ENCODE data around the gene PHLPP2.

Gene PHLPP2

GRCh38 chr16:71748226-71748625 is 23.7 kb upstream of the PHLPP2 start:
- no peak overlapping the region for H2AFZ ChIP-seq (ENCODE audit: low read length)
- H3K4me3 ChIP-seq (ENCODE audit: low read length, poor library complexity, severe bottlenecking), result no peak overlapping the region
- no peak for TF ChIP-seq EZH2phosphoT487 (IDR thresholded peaks at IDR 0.05; ENCODE audit: borderline replicate concordance)
- TF ChIP-seq, protein P1, sequence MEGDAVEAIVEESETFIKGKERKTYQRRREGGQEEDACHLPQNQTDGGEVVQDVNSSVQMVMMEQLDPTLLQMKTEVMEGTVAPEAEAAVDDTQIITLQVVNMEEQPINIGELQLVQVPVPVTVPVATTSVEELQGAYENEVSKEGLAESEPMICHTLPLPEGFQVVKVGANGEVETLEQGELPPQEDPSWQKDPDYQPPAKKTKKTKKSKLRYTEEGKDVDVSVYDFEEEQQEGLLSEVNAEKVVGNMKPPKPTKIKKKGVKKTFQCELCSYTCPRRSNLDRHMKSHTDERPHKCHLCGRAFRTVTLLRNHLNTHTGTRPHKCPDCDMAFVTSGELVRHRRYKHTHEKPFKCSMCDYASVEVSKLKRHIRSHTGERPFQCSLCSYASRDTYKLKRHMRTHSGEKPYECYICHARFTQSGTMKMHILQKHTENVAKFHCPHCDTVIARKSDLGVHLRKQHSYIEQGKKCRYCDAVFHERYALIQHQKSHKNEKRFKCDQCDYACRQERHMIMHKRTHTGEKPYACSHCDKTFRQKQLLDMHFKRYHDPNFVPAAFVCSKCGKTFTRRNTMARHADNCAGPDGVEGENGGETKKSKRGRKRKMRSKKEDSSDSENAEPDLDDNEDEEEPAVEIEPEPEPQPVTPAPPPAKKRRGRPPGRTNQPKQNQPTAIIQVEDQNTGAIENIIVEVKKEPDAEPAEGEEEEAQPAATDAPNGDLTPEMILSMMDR (conservative IDR thresholded peaks at IDR 0.05; ENCODE audit: low read length), result no peak
- no peaks in the 10 kb centered on the region for H3K9me2 ChIP-seq (replicated peaks; ENCODE audit: low read depth, low read length)
- no peaks in the 10 kb centered on the region for H3K79me2 ChIP-seq (ENCODE audit: insufficient read depth, low read length)
- H3K4me2 ChIP-seq (ENCODE audit: low read depth, low read length, poor library complexity, severe bottlenecking), result no peak overlapping the region
- no peaks in the 10 kb centered on the region for H3K9me3 ChIP-seq (ENCODE audit: insufficient read depth, low read depth, low read length)
- no peaks in the 10 kb centered on the region for H4K20me1 ChIP-seq (ENCODE audit: insufficient read depth, low read length, poor library complexity, severe bottlenecking)
- H3K36me3 ChIP-seq (ENCODE audit: insufficient read depth, low read length), result peaks cover 63% of the 10 kb centered on the region
- H3F3A ChIP-seq (ENCODE audit: low read depth), result peaks cover 4% of the 10 kb centered on the region; the same call in 1 of the 2 replicates
- H3K4me1 ChIP-seq (ENCODE audit: insufficient read depth, low read length, poor library complexity, severe bottlenecking), result no peaks in the 10 kb centered on the region
- H3K9ac ChIP-seq (ENCODE audit: low read depth, low read length, poor library complexity, severe bottlenecking), result no peak overlapping the region
- no peaks in the 10 kb centered on the region for H3K27me3 ChIP-seq (ENCODE audit: insufficient read depth, low read length, poor library complexity, severe bottlenecking)

DNA sequence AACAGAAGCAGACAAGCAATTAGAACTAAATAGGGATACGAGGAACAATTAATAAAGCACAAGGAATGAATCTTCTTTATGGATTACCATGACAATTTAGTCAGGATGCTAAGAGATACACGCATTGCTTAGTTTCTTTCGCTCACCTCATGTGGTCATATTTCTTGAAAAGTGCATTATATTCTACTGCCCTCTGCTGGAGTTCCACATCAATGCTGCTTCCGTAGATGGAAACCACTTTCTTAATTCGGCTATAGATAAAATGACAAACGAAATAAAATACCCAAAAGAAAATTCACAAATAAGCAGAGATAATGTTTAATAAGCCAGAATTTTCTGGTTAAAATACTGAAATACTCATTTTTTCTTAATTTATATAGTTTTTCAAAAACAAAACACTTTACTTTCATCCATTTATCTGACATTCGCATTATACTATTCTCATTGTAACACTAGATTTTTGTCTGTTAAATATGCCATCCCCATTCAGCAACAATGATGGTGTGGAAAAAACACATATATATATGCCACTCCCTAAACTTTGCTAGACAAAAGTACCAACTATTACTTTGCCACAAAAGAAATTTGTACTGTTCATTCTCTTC is 22.0 kb upstream of the PHLPP2 start:
- Histone ChIP-seq H3K4me1 (ENCODE audit: insufficient read depth, low read length, poor library complexity, severe bottlenecking) (no peaks in the 10 kb centered on the region), H3K27me3 (ENCODE audit: insufficient read depth, low read length, poor library complexity, severe bottlenecking) (no peaks in the 10 kb centered on the region), H3K79me2 (ENCODE audit: insufficient read depth, low read length) (no peaks in the 10 kb centered on the region), H4K20me1 (ENCODE audit: insufficient read depth, low read length, poor library complexity, severe bottlenecking) (no peaks in the 10 kb centered on the region), H3K9me2 (replicated peaks; ENCODE audit: low read depth, low read length) (no peaks in the 10 kb centered on the region), H3K4me2 (ENCODE audit: low read depth, low read length, poor library complexity, severe bottlenecking) (no peak overlapping the region), H2AFZ (ENCODE audit: low read length) (no peak overlapping the region), H3K9ac (ENCODE audit: low read depth, low read length, poor library complexity, severe bottlenecking) (no peak overlapping the region), H3F3A (ENCODE audit: low read depth) (peaks cover 4% of the 10 kb centered on the region; the same call in 1 of the 2 replicates), H3K9me3 (ENCODE audit: insufficient read depth, low read depth, low read length) (no peaks in the 10 kb centered on the region), H3K36me3 (ENCODE audit: insufficient read depth, low read length) (peaks cover 64% of the 10 kb centered on the region), H3K4me3 (ENCODE audit: low read length, poor library complexity, severe bottlenecking) (no peak overlapping the region)
- TF ChIP-seq, protein P1 (conservative IDR thresholded peaks at IDR 0.05; ENCODE audit: low read length), result peak; percentile 80
- no peak for TF ChIP-seq EZH2phosphoT487 (IDR thresholded peaks at IDR 0.05; ENCODE audit: borderline replicate concordance)

DNA sequence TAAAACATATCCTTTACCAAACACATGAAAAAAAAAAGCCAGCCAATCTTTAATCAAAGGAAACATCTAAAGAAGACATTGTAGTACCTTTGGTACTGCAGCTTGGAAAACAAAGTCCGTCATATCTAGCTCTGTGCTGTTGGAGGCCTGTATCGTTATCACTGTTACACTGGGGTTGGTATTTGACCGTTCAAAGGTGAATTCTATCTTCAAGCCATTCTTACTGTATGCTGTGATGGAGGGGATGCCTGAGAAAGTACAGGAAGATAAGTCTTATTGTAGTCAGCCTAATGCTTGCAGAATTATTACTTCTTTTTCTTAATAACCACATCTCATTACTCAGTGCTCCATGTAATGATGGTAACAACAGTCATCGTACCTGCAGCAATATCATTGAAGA is 14.4 kb upstream of the PHLPP2 start:
- H3K9me3 ChIP-seq (ENCODE audit: insufficient read depth, low read depth, low read length), result no peaks in the 10 kb centered on the region
- no peaks in the 10 kb centered on the region for H3K4me1 ChIP-seq (ENCODE audit: insufficient read depth, low read length, poor library complexity, severe bottlenecking)
- H4K20me1 ChIP-seq (ENCODE audit: insufficient read depth, low read length, poor library complexity, severe bottlenecking), result no peaks in the 10 kb centered on the region
- no peak overlapping the region for H3K4me2 ChIP-seq (ENCODE audit: low read depth, low read length, poor library complexity, severe bottlenecking)
- H3F3A ChIP-seq (ENCODE audit: low read depth), result no peaks in the 10 kb centered on the region
- no peaks in the 10 kb centered on the region for H3K27me3 ChIP-seq (ENCODE audit: insufficient read depth, low read length, poor library complexity, severe bottlenecking)
- H2AFZ ChIP-seq (ENCODE audit: low read length), result no peak overlapping the region
- no peak overlapping the region for H3K9ac ChIP-seq (ENCODE audit: low read depth, low read length, poor library complexity, severe bottlenecking)
- H3K9me2 ChIP-seq (replicated peaks; ENCODE audit: low read depth, low read length), result no peaks in the 10 kb centered on the region
- H3K36me3 ChIP-seq (ENCODE audit: insufficient read depth, low read length), result peaks cover 60% of the 10 kb centered on the region
- H3K79me2 ChIP-seq (ENCODE audit: insufficient read depth, low read length), result no peaks in the 10 kb centered on the region
- no peak overlapping the region for H3K4me3 ChIP-seq (ENCODE audit: low read length, poor library complexity, severe bottlenecking)
- TF ChIP-seq, protein P1 (conservative IDR thresholded peaks at IDR 0.05; ENCODE audit: low read length), result no peak
- TF ChIP-seq EZH2phosphoT487 (IDR thresholded peaks at IDR 0.05; ENCODE audit: borderline replicate concordance), result no peak
